A673 (cell line): ENCODE measurements around the gene SHOC2. TPM values are rescaled to one million over a fixed set of nuclear protein-coding genes. Genes with fewer than 3 reads are reported as not detected.

ENCODE experiments used
- BruUV-seq: library from RNA; stranded (reverse); fragments of 400-500 nt; replicated peaks from 2 replicates; lab custom pipeline; 2021; lab: Mats Ljungman, UMichigan
- CTCF ChIA-PET: fragments of 300-600 bp; sonication (Branson Sonifier 250); formaldehyde crosslinking; loops from one replicate; lab custom pipeline; 2022; ENCODE audit warnings: antibody characterized with exemption; lab: Charles Lee
- POLR2A ChIA-PET: fragments of 300-600 bp; sonication (Branson Sonifier 250); formaldehyde crosslinking; loops from one replicate; lab custom pipeline; 2022; ENCODE audit warnings: antibody characterized with exemption; ENCODE audit not compliant: low non-redundant PET; lab: Charles Lee
- DNase-seq: peaks from one replicate; pipeline ENCODE4 v3.0.0-alpha.2; 2015; ENCODE audit warnings: low spot score
- H3K27ac ChIP-seq: fragments of 200-600 bp; sonication (generic); 2 replicates; pipeline ENCODE4 v1.5.1; 2016; ENCODE audit warnings: mixed run types, low read depth, mild to moderate bottlenecking, mixed read lengths, antibody characterized with exemption, low read length; ENCODE audit not compliant: poor library complexity, severe bottlenecking
- H3K27me3 ChIP-seq: fragments of 200-600 bp; sonication (generic); replicated peaks from 2 replicates; pipeline ENCODE4 v1.6.1; 2017; ENCODE audit warnings: mixed run types, low read depth, mild to moderate bottlenecking, mixed read lengths, antibody characterized with exemption, low read length; ENCODE audit not compliant: insufficient read depth, poor library complexity
- H3K36me3 ChIP-seq: fragments of 200-600 bp; sonication (generic); 2 replicates; pipeline ENCODE4 v1.6.1; 2016; ENCODE audit warnings: mixed run types, mild to moderate bottlenecking, mixed read lengths, antibody characterized with exemption, low read length; ENCODE audit not compliant: insufficient read depth, poor library complexity, severe bottlenecking
- H3K4me1 ChIP-seq: fragments of 200-600 bp; sonication (generic); 2 replicates; pipeline ENCODE4 v1.6.1; 2017; ENCODE audit warnings: mixed run types, mild to moderate bottlenecking, mixed read lengths, antibody characterized with exemption, low read length; ENCODE audit not compliant: insufficient read depth, poor library complexity, severe bottlenecking
- H3K4me3 ChIP-seq: fragments of 200-600 bp; sonication (generic); 2 replicates; pipeline ENCODE4 v1.5.1; 2016; ENCODE audit warnings: low read depth, mixed run types, mild to moderate bottlenecking, mixed read lengths, low read length; ENCODE audit not compliant: poor library complexity, severe bottlenecking
- H3K9me3 ChIP-seq: fragments of 200-600 bp; sonication (generic); 2 replicates; pipeline ENCODE4 v1.6.1; 2016; ENCODE audit warnings: mixed run types, low read depth, mild to moderate bottlenecking, mixed read lengths, antibody characterized with exemption, low read length; ENCODE audit not compliant: poor library complexity, severe bottlenecking
- EZH2 ChIP-seq: fragments of 200-600 bp; sonication (generic); IDR thresholded peaks from 2 replicates; pipeline ENCODE4 v1.6.1; 2017; ENCODE audit warnings: borderline replicate concordance, low read depth, mild to moderate bottlenecking, mixed read lengths, antibody characterized with exemption, low read length; ENCODE audit not compliant: poor library complexity, severe bottlenecking
- intact Hi-C: fragments of 100-400 bp; cut with micrococcal nuclease; formaldehyde crosslinking; loops from one replicate; pipeline ENCODE4 v1.10.0; 2022; ENCODE audit not compliant: unreplicated experiment
- total RNA-seq: library from RNA; stranded (reverse); gene quantifications from 2 replicates; pipeline ENCODE4 v1.2.3, GENCODE V29; 2021
- TF ChIP-seq, protein P1 (sequence below): fragments of 300-800, 200-600 bp; sonication (generic); conservative IDR thresholded peaks from 2 replicates; pipeline ENCODE4 v1.5.1; 2017; ENCODE audit warnings: low read depth, mild to moderate bottlenecking, antibody characterized with exemption, low read length, moderate library complexity, mixed read lengths

SHOC2 gene
- total RNA-seq, 1 experiment from 2014 or later = 37.6 TPM

DNA sequence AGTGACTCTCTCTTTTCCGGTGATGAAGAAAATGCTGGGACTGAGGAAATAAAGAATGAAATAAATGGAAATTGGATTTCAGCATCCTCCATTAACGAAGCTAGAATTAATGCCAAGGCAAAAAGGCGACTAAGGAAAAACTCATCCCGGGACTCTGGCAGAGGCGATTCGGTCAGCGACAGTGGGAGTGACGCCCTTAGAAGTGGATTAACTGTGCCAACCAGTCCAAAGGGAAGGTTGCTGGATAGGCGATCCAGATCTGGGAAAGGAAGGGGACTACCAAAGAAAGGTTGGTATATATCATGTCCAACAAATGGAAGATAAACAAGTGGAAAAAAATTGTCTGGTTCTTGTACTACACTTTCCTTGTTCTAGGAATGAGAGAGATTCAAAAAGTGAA, 38.2 kb upstream of the SHOC2 start:
- CTCF ChIA-PET = no interaction called here
- TF ChIP-seq, protein P1, sequence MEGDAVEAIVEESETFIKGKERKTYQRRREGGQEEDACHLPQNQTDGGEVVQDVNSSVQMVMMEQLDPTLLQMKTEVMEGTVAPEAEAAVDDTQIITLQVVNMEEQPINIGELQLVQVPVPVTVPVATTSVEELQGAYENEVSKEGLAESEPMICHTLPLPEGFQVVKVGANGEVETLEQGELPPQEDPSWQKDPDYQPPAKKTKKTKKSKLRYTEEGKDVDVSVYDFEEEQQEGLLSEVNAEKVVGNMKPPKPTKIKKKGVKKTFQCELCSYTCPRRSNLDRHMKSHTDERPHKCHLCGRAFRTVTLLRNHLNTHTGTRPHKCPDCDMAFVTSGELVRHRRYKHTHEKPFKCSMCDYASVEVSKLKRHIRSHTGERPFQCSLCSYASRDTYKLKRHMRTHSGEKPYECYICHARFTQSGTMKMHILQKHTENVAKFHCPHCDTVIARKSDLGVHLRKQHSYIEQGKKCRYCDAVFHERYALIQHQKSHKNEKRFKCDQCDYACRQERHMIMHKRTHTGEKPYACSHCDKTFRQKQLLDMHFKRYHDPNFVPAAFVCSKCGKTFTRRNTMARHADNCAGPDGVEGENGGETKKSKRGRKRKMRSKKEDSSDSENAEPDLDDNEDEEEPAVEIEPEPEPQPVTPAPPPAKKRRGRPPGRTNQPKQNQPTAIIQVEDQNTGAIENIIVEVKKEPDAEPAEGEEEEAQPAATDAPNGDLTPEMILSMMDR = no peak
- no peak for TF ChIP-seq EZH2
- H3K27me3 ChIP-seq = no peaks in the 10 kb centered on the region
- no peak overlapping the region for H3K4me3 ChIP-seq
- BruUV-seq = no TSS peak
- no peak overlapping the region for H3K27ac ChIP-seq
- peaks cover 4% of the 10 kb centered on the region for H3K36me3 ChIP-seq
- POLR2A ChIA-PET = no interaction called here
- no peak for DNase-seq
- intact Hi-C loops = no loop called here
- no peaks in the 10 kb centered on the region for H3K9me3 ChIP-seq
- H3K4me1 ChIP-seq = no peaks in the 10 kb centered on the region

DNA sequence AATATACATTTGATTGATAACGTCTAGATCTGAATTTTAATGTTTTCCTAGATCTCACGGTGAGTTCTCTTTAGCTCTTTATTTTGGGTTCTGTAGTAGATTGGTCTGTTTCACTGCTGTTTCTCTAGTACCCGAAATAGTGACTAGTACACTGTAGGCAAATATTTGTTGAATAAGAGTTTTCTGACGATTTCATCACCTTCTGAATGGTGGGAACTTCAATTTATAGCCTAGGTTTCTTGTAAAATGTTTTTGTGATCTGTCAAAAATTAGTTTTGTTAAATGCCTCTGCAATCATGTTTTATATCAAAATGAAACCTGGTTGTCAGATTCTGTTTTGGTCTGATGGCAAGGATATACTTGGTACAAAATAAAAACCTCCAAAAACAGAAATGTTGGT, 37.5 kb upstream of the SHOC2 start:
- intact Hi-C loops = no loop called here
- Histone ChIP-seq H3K36me3 (peaks cover 4% of the 10 kb centered on the region), H3K9me3 (no peaks in the 10 kb centered on the region), H3K4me3 (no peak overlapping the region), H3K27ac (no peak overlapping the region), H3K4me1 (no peaks in the 10 kb centered on the region), H3K27me3 (no peaks in the 10 kb centered on the region)
- POLR2A ChIA-PET = interaction anchor here (0.6 kb wide), 2 partner anchors 14 to 47 kb away, joined by 3 to 6 read pairs; no protein-coding TSS in a partner anchor
- CTCF ChIA-PET = no interaction called here
- no peak for TF ChIP-seq EZH2
- TF ChIP-seq, protein P1 = no peak
- no peak for DNase-seq
- no TSS peak for BruUV-seq

DNA sequence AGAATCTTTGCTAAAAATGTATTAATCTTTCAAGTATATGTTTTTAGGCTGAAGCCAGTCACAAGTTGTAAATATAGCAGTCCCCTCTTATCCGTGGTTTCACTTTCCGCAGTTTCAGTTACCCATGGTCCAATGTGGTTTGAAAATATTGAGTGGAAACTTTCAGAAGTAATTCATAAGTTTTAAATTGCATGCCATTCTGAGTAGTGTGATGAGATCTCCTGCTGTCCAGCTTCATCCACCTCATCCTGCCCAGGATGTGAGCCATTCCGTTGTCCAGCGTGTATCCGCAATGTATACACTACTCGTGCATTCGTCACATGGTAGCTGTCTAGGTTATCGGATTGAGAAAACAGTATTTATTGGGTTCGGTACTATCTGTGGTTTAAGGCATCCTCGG, 35.5 kb upstream of the SHOC2 start:
- TF ChIP-seq, protein P1 = no peak
- TF ChIP-seq EZH2 = no peak
- Histone ChIP-seq H3K27me3 (no peaks in the 10 kb centered on the region), H3K27ac (no peak overlapping the region), H3K4me3 (no peak overlapping the region), H3K36me3 (peaks cover 4% of the 10 kb centered on the region), H3K9me3 (no peaks in the 10 kb centered on the region), H3K4me1 (no peaks in the 10 kb centered on the region)
- BruUV-seq = no TSS peak
- intact Hi-C loops = no loop called here
- CTCF ChIA-PET = no interaction called here
- POLR2A ChIA-PET = no interaction called here
- no peak for DNase-seq
